Pancreas (tissue), 10 donors: Measurements from ENCODE around the gene CCL18. TPM values are rescaled to one million over a fixed set of nuclear protein-coding genes. Genes with fewer than 3 reads are reported as not detected.
"Not testable (repeated sequence)": the region's sequence is repeated elsewhere in the genome, so short reads cannot be mapped to it uniquely, and the experiment has no call there.

Experiments
- ATAC-seq, 4 donors: fragments of 200-7000 bp; cut with Tn5 transposase; one replicate each; pipeline versions ENCODE4 v1.8.0 to v1.9.1; 2020; ENCODE audit warnings: mild to moderate bottlenecking in 4 of 4, moderate library complexity in 4 of 4
- DNase-seq, 6 donors: peaks; one replicate each; pipeline ENCODE4 v3.0.0-alpha.2; 2020
- FAIRE-seq: peaks from 2 replicates; lab custom pipeline; 2012; peaks lifted over from hg19 to GRCh38; lab: Jason Lieb, UNC
- H3K27ac ChIP-seq, 4 donors: fragments of 200-600 bp; sonication (generic); 1 replicate in 3 of 4; 2 replicates in 1 of 4; pipeline versions ENCODE4 v1.5.0 to v1.8.0; 2020
- H3K27me3 ChIP-seq, 4 donors: fragments of 200-600 bp; one replicate each; pipeline ENCODE4 v1.8.0; 2021
- H3K36me3 ChIP-seq, 3 donors: fragments of 200-600 bp; sonication (generic) in 1 of 3; one replicate each; pipeline versions ENCODE4 v1.5.0 to v1.8.0; 2020 to 2021
- H3K4me1 ChIP-seq, 3 donors: fragments of 200-600 bp; one replicate each; pipeline ENCODE4 v1.8.0; 2021
- H3K4me3 ChIP-seq, 4 donors: fragments of 200-600 bp; sonication (generic) in 2 of 4; one replicate each; pipeline versions ENCODE4 v1.5.0 to v1.8.0; 2020 to 2021
- H3K9me3 ChIP-seq, 4 donors: fragments of 200-600 bp; one replicate each; pipeline ENCODE4 v1.8.0; 2021
- WGBS, 2 donors: extraction: QIAGEN DNeasy Blood & Tissue Kit; methylation state at CpG; one replicate each; pipeline ENCODE4 v1.1.7; 2013; 5-methylcytosine and 5-hydroxymethylcytosine counted together
- intact Hi-C, 3 donors: fragments of 100-400 bp; cut with DNase I; formaldehyde crosslinking; loops; one replicate each; pipeline versions ENCODE4 v1.11.1 to v1.14.2; 2022
- polyA plus RNA-seq, 2 donors: library from polyadenylated mRNA; stranded (reverse); fragments of 200-250 nt; gene quantifications; one replicate each; pipeline ENCODE4 v1.2.3, GENCODE V29; 2013
- total RNA-seq, 6 donors: library from RNA; stranded (reverse); fragmentation: NEBNext Ultra II Directional in 4 of 6; extraction: Animal tissue kit (Norgen Biotek cat#: 25700) in 4 of 6; gene quantifications; one replicate each; pipeline versions ENCODE4 v1.2.1 to v1.2.4, GENCODE V29; 2021 to 2023
- TF ChIP-seq, protein P1 (sequence below), 4 donors: fragments of 200-600 bp; sonication (generic) in 3 of 4; IDR thresholded peaks; one replicate each; pipeline versions ENCODE4 v1.5.0 to v1.8.0; 2021; ENCODE audit warnings: antibody characterized with exemption in 4 of 4
- donor health status: healthy with polysubstance abuse.
- donor health status: DM: no; HTN: no; CAD: no; lungs with moderate emphysema.
- donor health status: DM: no; HTN: no; CAD: no.
- donor health status: control.
- donor health status: control.
- donor health status: Bipolar disorder and iron deficiency.
- donor health status: DM: yes; HTN: yes; CAD: no.
- donor health status: DM: no; HTN: no; CAD: no.
- donor health status: DM: no; HTN: no; CAD: no.
- donor health status: DM: yes; HTN: yes; CAD: no.

Gene CCL18
- total and polyA plus RNA-seq, 8 donors = 0.13 to 1.5 (median 1.1) TPM; not detected in 4

GRCh38 chr17:36083691-36084090 lies 19.6 kb downstream of the CCL18 start:
- ATAC-seq, H3K27me3 ChIP-seq, H3K9me3 ChIP-seq, H3K4me3 ChIP-seq, H3K4me1 ChIP-seq, H3K27ac ChIP-seq, FAIRE-seq, H3K36me3 ChIP-seq, intact Hi-C loops, DNase-seq: not testable (repeated sequence)
- WGBS, 2 donors = 65 to 77% methylated on average over 2 of the region's 2 CpGs

GRCh38 chr17:36085765-36086164 lies 21.7 kb downstream of the CCL18 start:
- Histone ChIP-seq H3K36me3 (no peaks in the 10 kb centered on the region), H3K27me3 (no peaks in the 10 kb centered on the region), H3K4me1 (no peaks in the 10 kb centered on the region), H3K27ac (no peak overlapping the region), H3K4me3 (no peak overlapping the region), H3K9me3 (no peaks in the 10 kb centered on the region)
- TF ChIP-seq, protein P1, sequence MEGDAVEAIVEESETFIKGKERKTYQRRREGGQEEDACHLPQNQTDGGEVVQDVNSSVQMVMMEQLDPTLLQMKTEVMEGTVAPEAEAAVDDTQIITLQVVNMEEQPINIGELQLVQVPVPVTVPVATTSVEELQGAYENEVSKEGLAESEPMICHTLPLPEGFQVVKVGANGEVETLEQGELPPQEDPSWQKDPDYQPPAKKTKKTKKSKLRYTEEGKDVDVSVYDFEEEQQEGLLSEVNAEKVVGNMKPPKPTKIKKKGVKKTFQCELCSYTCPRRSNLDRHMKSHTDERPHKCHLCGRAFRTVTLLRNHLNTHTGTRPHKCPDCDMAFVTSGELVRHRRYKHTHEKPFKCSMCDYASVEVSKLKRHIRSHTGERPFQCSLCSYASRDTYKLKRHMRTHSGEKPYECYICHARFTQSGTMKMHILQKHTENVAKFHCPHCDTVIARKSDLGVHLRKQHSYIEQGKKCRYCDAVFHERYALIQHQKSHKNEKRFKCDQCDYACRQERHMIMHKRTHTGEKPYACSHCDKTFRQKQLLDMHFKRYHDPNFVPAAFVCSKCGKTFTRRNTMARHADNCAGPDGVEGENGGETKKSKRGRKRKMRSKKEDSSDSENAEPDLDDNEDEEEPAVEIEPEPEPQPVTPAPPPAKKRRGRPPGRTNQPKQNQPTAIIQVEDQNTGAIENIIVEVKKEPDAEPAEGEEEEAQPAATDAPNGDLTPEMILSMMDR (IDR thresholded peaks at IDR 0.05) = no peak
- ATAC-seq = peak in 3 of 4 donors; percentile 45 to 63 (median 61)
- 9 to 11% methylated on average over 1 of the region's 1 CpG for WGBS, 2 donors
- intact Hi-C loops = no loop called here
- no peak for DNase-seq
- FAIRE-seq = no peak

DNA sequence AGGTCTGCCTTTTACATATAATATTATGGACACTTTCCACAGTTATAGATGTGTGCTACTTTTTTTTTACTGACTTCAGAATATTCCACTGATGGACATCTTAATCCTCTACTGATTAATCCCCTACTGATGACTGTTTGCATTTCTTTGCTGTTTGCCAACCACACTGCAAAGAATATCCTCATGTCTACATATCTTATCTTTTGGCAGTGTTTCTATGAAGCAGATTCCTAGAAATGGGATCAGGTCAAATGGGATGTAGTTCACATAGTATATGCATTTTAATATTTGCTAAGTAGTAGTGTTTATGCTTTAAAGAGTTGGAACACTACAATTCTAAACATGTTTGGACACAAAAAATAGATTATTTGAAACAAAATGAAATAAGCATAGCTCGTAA lies 22.7 kb downstream of the CCL18 start:
- 39 to 50% methylated on average over 1 of the region's 1 CpG for WGBS, 2 donors
- FAIRE-seq = no peak
- intact Hi-C loops = no loop called here

GRCh38 chr17:36087471-36087870 lies 23.4 kb downstream of the CCL18 start:
- not testable (repeated sequence) for FAIRE-seq

More for the DNA sequence above, 22.7 kb downstream of the CCL18 start:
- DNase-seq (no peak), ATAC-seq (no peak)
- Histone ChIP-seq H3K36me3 (no peaks in the 10 kb centered on the region), H3K27me3 (no peaks in the 10 kb centered on the region), H3K27ac (no peak overlapping the region), H3K4me3 (no peak overlapping the region), H3K4me1 (no peaks in the 10 kb centered on the region), H3K9me3 (no peaks in the 10 kb centered on the region)
- TF ChIP-seq, protein P1 (IDR thresholded peaks at IDR 0.05) = no peak

GRCh38 chr17:36087897-36088572 lies 24.0 kb downstream of the CCL18 start:
- ATAC-seq, H3K36me3 ChIP-seq, H3K4me1 ChIP-seq, H3K27me3 ChIP-seq, H3K9me3 ChIP-seq, intact Hi-C loops, H3K27ac ChIP-seq, FAIRE-seq, H3K4me3 ChIP-seq, DNase-seq: not testable (repeated sequence)
- WGBS, 2 donors = 65 to 70% methylated on average over 9 to 10 of the region's 10 CpGs

More at GRCh38 chr17:36087471-36087870, 23.4 kb downstream of the CCL18 start:
- H3K27me3 ChIP-seq, H3K27ac ChIP-seq, DNase-seq, H3K4me1 ChIP-seq, ATAC-seq, H3K4me3 ChIP-seq, H3K36me3 ChIP-seq, intact Hi-C loops, H3K9me3 ChIP-seq: not testable (repeated sequence)
- no CpG with 5 or more reads among the region's 3 CpGs for WGBS, 2 donors

GRCh38 chr17:36088670-36089338 lies 24.7 kb downstream of the CCL18 start:
- Histone ChIP-seq H3K36me3 (no peaks in the 10 kb centered on the region), H3K4me3 (no peak overlapping the region), H3K9me3 (no peaks in the 10 kb centered on the region), H3K4me1 (no peaks in the 10 kb centered on the region), H3K27ac (no peak overlapping the region), H3K27me3 (no peaks in the 10 kb centered on the region)
- TF ChIP-seq, protein P1 (IDR thresholded peaks at IDR 0.05) = no peak
- no peak for ATAC-seq
- 78 to 80% methylated on average over 14 of the region's 14 CpGs for WGBS, 2 donors
- intact Hi-C loops = no loop called here
- FAIRE-seq = no peak
- no peak for DNase-seq
